ENCODE results near the gene ZNF831.

Gene ZNF831

DNA sequence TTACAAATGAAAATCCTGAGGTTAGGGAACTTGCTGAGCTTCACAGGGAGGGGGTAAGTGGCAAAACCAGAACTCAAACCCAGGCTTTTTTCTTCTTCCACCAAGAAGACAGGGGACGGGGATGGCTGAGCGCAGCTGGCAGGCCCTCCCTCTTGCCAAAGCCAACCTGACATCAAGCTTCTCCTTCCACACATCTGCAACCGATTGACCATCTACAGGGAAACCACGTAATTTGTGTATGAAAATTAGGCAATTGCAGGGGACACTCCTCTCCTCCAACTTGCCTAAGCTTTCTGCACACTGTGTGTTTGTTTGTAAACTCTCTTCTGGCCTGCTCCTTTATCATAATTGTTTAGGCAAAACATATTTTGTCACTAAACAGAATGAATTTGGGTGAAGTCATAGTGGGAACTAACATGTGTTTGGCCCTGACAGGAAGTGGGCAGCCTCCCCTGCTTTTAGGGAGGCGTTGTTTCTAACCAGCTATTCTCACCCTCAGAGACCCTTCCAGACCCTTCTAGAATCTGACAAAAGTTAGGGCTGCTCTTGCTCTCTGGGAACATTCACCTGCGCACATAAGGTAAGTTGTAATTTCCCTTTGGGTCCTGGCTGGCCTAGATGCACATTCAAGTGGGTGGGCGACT, 18.9 kb downstream of the ZNF831 start:
- no peak for DNase-seq

GRCh38 chr20:59183751-59184150, 20.1 kb downstream of the ZNF831 start:
- DNase-seq: no peak

DNA sequence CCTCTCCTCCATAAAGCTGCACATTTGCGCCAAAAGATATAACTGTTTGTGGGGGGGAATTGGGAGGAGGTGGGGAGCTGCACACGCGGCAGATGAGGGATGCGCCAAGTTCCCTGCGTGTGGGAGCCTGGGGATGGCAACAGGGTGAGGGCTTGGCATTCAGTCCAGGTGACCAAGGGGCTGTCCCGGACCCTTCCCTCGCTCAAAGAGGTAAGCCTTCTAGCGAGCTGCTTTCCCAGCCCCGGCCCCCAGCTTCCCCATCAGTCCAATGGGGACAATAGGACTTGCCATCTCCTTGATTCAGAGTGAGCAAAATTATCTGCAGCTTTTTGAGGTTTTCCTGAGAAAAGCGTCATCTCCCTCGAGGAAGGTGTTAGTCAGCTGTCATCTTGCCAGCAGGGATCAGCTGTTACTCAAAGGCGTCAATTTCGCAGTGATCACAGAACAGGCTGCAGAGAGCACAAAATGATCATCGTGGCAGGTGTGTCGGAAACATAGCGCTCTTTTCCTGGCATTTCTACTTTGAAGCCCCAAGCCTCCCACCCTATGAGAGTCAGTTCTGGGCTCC, 21.3 kb downstream of the ZNF831 start:
- no peak for DNase-seq

DNA sequence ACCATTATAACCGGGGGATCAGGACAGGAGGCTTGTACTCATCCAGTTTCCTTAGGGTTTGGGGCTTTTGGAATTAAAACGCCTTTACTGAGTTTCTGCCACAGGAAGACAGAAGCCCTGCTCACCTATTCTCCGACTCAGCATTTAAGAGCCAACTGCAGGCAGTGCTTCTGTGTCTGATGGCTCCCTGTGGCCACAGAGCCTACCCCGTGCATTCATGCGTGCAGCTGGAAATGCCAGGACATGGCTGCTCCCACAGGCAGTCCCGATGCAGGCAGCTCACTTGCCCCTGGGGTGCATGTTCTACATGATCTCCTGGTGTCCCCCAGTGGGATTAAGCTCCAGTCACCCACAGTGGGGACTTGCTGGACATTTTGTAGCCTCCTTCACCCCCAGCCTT, 22.2 kb downstream of the ZNF831 start:
- no peak for DNase-seq

DNA sequence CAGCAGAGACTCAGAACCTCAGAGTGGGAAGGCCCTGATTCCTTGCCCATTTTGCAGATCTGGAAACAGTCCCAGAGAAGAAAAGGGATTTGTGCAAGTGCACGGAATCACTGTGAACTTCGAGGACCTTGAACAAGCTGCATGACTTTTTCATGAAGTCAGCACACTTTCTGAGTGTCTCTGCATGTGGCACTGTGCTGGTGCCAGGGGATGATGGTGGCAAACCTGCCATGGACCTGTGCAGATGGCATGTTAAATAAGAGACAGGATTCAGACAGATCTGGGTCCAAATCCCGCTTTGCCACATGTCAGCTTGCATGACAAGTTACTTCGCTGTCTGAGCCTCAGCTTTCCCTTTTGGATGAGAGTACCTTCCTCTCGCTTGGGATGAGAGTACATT, 26.8 kb downstream of the ZNF831 start:
- DNase-seq: no peak

DNA sequence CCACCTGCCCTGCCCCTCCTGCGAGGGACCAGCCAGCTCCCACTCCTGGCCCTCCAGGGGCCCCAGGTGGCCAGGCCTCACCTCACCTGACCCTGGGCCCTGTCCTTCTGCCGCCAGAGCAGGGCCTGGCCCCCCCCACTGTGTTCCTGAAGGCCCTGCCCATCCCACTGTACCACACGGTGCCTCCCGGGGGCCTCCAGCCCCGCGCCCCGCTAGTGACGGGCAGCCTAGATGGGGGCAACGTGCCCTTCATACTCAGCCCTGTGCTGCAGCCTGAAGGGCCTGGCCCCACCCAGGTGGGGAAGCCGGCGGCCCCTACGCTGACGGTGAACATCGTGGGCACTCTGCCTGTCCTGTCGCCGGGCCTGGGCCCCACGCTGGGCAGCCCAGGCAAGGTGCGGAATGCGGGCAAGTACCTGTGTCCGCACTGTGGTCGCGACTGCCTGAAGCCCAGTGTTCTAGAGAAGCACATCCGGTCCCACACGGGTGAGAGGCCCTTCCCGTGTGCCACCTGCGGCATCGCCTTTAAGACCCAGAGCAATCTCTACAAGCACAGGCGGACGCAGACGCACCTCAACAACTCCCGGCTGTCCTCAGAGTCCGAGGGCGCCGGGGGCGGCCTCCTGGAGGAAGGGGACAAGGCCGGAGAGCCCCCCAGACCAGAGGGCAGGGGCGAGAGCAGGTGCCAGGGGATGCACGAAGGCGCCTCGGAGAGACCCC, 27.6 kb downstream of the ZNF831 start:
- DNase-seq: no peak

DNA sequence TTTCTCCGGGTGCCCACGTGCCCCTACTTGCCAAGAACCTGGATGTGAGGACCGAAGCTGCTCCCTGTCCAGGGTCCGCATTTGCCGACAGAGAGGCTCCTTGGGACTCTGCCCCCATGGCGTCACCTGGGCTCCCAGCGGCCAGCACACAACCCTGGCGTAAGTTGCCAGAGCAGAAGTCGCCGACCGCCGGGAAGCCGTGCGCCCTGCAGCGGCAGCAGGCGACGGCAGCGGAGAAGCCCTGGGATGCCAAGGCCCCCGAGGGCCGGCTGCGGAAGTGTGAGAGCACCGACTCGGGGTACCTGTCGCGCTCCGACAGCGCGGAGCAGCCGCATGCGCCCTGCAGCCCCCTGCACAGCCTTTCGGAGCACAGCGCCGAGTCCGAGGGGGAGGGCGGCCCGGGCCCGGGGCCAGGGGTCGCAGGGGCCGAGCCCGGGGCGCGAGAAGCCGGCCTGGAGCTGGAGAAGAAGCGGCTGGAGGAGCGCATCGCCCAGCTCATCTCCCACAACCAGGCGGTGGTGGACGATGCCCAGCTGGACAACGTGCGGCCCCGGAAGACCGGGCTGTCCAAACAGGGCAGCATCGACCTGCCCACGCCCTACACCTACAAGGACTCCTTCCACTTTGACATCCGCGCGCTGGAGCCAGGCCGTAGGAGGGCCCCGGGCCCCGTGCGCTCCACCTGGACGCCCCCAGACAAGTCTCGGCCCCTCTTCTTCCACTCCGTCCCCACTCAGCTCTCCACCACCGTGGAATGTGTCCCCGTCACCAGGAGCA, 28.3 kb downstream of the ZNF831 start:
- DNase-seq: no peak

- DNase-seq: no peak
Measured at GRCh38 chr20:59192533-59192896, 28.9 kb downstream of the ZNF831 start.

DNA sequence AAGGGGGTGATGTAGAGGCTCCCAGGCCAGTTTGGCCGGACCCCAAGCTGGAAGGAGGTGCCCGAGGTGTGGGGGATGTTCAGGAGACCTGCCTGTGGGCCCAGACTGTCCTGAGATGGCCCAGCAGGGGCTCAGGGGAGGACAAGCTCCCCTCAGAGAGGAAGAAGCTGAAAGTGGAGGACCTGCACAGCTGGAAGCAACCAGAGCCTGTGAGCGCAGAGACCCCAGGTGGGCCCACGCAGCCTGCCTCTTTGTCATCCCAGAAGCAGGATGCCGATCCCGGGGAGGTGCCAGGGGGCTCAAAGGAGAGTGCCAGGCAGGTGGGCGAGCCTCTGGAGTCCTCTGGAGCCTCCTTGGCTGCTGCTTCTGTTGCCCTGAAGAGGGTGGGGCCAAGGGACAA, 29.7 kb downstream of the ZNF831 start:
- DNase-seq: no peak

GRCh38 chr20:59194023-59194935, 30.7 kb downstream of the ZNF831 start:
- no peak for DNase-seq

- no peak for DNase-seq
Measured at GRCh38 chr20:59195316-59195993, 31.8 kb downstream of the ZNF831 start.

DNA sequence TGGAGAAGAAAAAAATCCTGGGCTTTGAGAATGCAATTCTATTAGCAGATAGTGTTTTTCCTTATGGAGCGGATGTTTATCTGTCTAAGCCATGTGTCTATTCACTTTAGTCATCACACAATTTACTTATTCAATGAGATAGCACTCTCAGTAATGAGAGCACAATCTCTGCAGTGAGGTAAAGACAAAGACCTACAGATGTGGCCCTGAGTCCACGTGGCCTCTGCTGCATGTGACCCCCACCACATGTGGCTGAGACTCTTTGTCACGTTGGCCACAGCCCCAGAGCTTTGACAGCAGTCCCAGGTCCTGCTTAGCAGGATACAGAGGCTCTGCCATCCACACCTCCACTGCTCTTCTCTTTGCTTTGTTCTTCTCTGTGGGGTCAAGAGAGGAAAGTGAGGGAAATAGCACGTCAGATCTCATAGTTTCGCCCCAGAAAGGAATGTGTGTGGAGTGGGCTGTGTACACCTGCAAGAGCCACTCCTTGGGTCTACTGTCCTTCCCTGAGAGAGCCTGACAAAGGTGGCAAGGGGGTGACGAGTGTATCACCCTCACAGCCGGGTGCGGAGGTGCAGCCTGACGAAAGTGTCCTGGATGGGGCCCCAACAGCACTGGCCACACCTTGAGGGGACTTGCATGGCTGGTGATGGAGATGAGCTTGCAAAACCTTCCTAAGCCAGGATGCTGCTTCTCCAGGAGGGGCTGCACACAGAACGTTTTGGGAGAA, 40.7 kb downstream of the ZNF831 start:
- no peak for DNase-seq

DNA sequence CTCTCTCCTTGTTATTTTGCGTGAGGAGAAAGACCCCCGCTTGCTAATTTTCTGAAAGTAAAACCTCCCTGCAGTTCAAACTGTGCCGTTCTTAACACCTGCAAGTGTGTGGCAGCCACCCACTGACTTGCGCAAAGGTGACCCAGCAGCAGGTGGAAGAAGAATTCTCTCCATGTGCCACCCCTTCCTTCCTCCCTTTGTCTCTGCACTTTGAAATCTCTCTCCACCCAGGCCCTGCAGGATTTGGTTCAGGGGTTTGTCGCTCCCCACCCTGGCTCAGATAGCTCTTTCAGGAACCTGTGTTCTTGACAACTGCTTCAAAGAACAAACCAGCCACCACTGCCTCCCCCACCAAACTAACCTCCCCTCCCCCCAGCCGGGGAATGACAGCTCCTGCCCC, 41.4 kb downstream of the ZNF831 start:
- DNase-seq: no peak

- no peak for DNase-seq
Measured at GRCh38 chr20:59207235-59207634, 43.6 kb downstream of the ZNF831 start.

DNA sequence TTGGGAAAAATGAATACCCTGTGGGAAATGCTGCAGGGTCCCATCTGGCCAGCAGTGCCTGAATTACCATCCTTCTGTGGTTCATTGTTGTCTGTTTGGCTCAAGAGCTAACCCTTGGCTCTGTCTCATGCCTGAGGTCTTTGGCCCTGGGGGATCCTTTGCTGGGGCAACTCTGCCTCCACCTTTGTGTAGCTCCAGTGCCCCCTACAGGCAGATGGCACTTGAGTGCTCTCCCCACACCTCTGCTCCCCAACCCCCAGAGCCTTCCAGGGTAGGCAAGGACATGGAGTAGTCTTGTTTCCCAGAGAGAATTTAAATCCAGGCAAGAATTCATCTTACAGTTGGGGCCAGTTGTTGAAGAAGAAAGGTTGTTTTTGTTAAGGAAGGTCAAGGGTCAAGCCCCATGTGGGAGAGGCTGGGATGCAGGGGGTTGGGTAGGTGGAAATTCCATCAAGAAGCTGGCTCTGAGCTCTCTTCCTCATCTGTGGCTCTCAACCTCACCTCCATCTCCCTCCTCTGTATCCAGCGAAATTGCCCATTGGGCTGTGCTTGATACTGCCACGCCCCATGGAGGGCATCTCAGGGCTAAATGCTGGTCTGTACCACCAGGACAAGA, 44.2 kb downstream of the ZNF831 start:
- DNase-seq: peak; percentile 79

- no peak for DNase-seq
Measured at GRCh38 chr20:59210186-59210585, 46.6 kb downstream of the ZNF831 start.

DNA sequence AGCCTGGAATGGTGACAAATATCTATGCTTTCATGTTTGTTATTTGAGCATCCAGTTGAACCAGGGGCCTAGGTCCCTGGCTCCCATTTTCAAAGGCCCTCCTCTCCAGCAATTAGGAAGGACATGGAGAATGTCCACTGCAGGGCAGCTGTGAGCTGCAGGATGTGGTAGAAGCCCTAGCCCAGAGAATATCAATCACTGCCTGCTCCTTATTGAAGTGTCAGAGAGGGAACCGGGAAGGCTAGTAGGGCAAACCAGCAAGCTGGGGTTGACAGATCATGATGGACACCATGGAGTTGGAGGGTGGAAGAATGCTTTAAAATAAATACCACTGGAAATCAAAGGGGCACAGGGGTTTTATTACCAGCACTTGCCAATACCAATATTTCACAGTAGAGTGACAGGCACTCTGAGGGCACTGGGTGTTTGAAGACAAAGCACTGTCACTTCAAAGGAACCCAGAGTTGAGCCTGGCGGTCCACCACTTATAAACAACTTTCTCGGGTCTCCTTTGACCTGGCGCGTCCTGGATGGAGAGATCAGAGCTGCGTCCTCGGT, 47.7 kb downstream of the ZNF831 start:
- DNase-seq: no peak

DNA sequence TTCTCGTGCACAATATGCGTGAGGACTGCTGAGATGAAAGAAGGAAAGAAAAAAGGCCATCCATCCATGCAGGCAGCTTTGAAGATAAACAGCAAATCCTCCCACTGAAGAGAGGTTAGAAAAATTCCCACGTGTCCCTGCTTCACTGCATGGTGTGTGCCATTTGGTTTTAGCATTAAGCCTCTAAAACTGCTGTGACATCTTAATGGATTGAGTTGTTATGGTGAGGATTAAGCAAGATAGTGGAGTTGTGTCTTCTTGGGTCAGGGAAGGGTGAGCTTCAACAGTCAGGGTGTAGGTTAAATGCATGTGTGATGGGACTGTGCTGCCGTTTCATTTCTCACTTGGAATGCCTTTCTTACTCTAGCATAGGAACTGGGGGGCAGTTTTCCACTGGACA, 50.5 kb downstream of the ZNF831 start:
- DNase-seq: no peak

DNA sequence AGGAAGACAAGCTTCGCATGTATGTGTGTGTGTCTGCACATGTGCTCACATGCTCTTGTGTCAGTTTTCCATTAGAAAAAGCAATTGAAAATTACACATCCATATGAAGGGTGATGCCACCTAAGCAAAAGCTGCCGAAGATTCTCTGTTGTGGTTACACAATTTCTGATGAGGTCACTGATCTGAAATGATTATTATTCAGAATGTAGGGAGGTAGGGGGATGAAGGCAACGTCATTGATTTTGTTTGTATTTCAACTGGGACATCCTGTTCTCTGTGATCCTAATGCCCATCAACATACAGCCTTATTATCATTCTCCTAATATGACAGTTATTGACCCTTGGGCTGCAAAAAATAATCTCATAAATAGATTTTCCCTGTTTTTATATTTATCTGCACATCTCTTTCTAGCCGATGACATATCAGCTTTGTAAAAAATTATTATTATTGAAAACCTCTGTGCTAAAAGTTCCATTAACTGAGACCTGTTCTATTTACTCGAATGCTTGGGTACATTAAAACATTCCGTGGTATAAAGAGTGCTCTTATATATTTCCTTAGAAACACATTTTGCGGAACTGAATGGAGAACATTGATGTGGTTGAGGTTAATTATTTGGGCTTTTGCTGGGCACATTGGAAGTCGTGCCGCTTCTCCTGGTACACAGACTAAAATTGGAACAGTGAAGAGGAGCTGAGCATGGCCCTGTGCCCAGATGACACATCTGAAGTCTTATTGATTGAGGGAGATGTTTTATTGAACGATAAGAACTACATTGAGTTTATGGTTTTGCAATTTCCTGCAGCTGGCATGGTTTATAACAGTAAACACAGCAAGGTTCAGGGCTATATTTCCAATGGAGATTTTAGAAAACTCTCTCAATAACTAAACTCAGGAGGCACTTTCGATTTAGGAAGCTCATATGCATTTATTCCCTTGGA, 51.3 kb downstream of the ZNF831 start:
- DNase-seq: no peak

All from activated T-cell treated with anti-CD3 and anti-CD28 coated beads, Interleukin-2, amount 50 U/mL, for 1 hour (primary cell).